H1 (cell line): ENCODE results near the gene KCNG3. TPM values are rescaled to one million over a fixed set of nuclear protein-coding genes. Genes with fewer than 3 reads are reported as not detected.

Experiments
- CTCF ChIA-PET: fragments of 300-600 bp; sonication (Branson Sonifier 250); formaldehyde crosslinking; loops from one replicate; lab custom pipeline; 2021; ENCODE audit not compliant: partially characterized antibody; lab: Charles Lee
- POLR2A ChIA-PET: fragments of 300-600 bp; sonication (Branson Sonifier 250); formaldehyde crosslinking; loops from one replicate; lab custom pipeline; 2021; ENCODE audit warnings: inconsistent platforms; ENCODE audit not compliant: partially characterized antibody; lab: Charles Lee
- DNase-seq, 2 experiments: peaks; one replicate each; pipeline versions ENCODE4 v3.0.0 to v3.0.0-alpha.2; 2010 to 2022; ENCODE audit warnings: low spot score in 2 of 2, low read depth in 1 of 2, mixed read lengths in 1 of 2
- FAIRE-seq: peaks from 2 replicates; lab custom pipeline; 2011; peaks lifted over from hg19 to GRCh38; lab: Jason Lieb, UNC
- H2AFZ ChIP-seq: 2 replicates; pipeline ENCODE4 v1.8.1; 2012; ENCODE audit warnings: low read length, inconsistent platforms
- H2AK5ac ChIP-seq: 2 replicates; pipeline ENCODE4 v1.6.1; 2013; ENCODE audit warnings: low read depth, low read length
- H2BK120ac ChIP-seq: replicated peaks from 2 replicates; pipeline ENCODE3; 2013; ENCODE audit warnings: low read depth, low read length, inconsistent platforms
- H2BK12ac ChIP-seq: 2 replicates; pipeline ENCODE4 v1.6.1; 2013; ENCODE audit warnings: low read depth, low read length
- H2BK15ac ChIP-seq: 2 replicates; pipeline ENCODE4 v1.6.1; 2013; ENCODE audit warnings: low read length
- H2BK20ac ChIP-seq: 2 replicates; pipeline ENCODE4 v1.6.1; 2013; ENCODE audit warnings: low read length
- H2BK5ac ChIP-seq: 2 replicates; pipeline ENCODE4 v1.6.1; 2013; ENCODE audit warnings: low read depth, low read length
- H3K14ac ChIP-seq: 2 replicates; pipeline ENCODE4 v1.6.1; 2013; ENCODE audit warnings: inconsistent platforms; ENCODE audit not compliant: insufficient read length
- H3K18ac ChIP-seq: 2 replicates; pipeline ENCODE4 v1.6.1; 2013; ENCODE audit warnings: low read length; ENCODE audit errors: extremely low read depth
- H3K23ac ChIP-seq: 2 replicates; pipeline ENCODE4 v1.6.1; 2013; ENCODE audit warnings: inconsistent platforms; ENCODE audit not compliant: insufficient read length
- H3K23me2 ChIP-seq: 2 replicates; pipeline ENCODE4 v1.6.1; 2013; ENCODE audit warnings: low read depth, low read length
- H3K27ac ChIP-seq: 2 replicates; pipeline ENCODE4 v1.6.1; 2011; ENCODE audit warnings: low read depth, low read length, inconsistent platforms
- H3K27me3 ChIP-seq, 4 experiments: replicated peaks in 1 of 4; 1 replicate in 1 of 4; 2 replicates in 3 of 4; pipeline versions ENCODE4 v1.6.1 to v1.8.1; 2011 to 2013; ENCODE audit warnings: low read length in 3 of 4, mild to moderate bottlenecking in 3 of 4, inconsistent platforms in 2 of 4, mixed read lengths in 2 of 4, moderate library complexity in 1 of 4; ENCODE audit not compliant: control insufficient read depth in 3 of 4, insufficient read depth in 3 of 4; ENCODE audit errors: extremely low read depth in 1 of 4
- H3K36me3 ChIP-seq, 4 experiments: 2 replicates each; pipeline versions ENCODE4 v1.6.1 to v1.8.1; 2011 to 2013; ENCODE audit warnings: mild to moderate bottlenecking in 4 of 4, low read length in 3 of 4, moderate library complexity in 2 of 4, control low read depth in 1 of 4, inconsistent platforms in 1 of 4; ENCODE audit not compliant: insufficient read depth in 4 of 4, control insufficient read depth in 2 of 4
- H3K4ac ChIP-seq: replicated peaks from 2 replicates; pipeline ENCODE3; 2013; ENCODE audit warnings: low read length, low read depth, mixed read lengths, inconsistent platforms; ENCODE audit not compliant: insufficient read length
- H3K4me1 ChIP-seq, 4 experiments: replicated peaks in 1 of 4; 1 replicate in 1 of 4; 2 replicates in 3 of 4; pipeline versions ENCODE4 v1.6.1 to v1.8.1; 2011 to 2013; ENCODE audit warnings: low read length in 3 of 4, inconsistent platforms in 2 of 4, mixed read lengths in 1 of 4; ENCODE audit not compliant: insufficient read depth in 4 of 4, control insufficient read depth in 3 of 4
- H3K4me2 ChIP-seq, 2 experiments: 2 replicates each; pipeline versions ENCODE4 v1.6.1 to v1.8.1; 2011 to 2013; ENCODE audit warnings: low read depth in 2 of 2, low read length in 2 of 2, control low read depth in 1 of 2, inconsistent platforms in 1 of 2, mild to moderate bottlenecking in 1 of 2; ENCODE audit not compliant: insufficient read depth in 1 of 2
- H3K4me3 ChIP-seq, 4 experiments: fragments of 200-600, 300-600 bp in 1 of 4; sonication (generic), shearing (Covaris generic), sonication (Bioruptor Twin) in 1 of 4; 2 replicates each; pipeline versions ENCODE4 v1.5.1 to v1.8.1; 2011 to 2016; ENCODE audit warnings: low read length in 4 of 4, low read depth in 3 of 4, control low read depth in 2 of 4, inconsistent platforms in 2 of 4, mild to moderate bottlenecking in 2 of 4, mixed read lengths in 1 of 4, moderate library complexity in 1 of 4; ENCODE audit not compliant: insufficient read depth in 2 of 4; ENCODE audit errors: extremely low read depth in 1 of 4
- H3K56ac ChIP-seq: replicated peaks from 2 replicates; pipeline ENCODE3; 2013; ENCODE audit warnings: low read depth, mild to moderate bottlenecking, mixed read lengths, low read length, inconsistent platforms; ENCODE audit not compliant: insufficient read length
- H3K79me1 ChIP-seq: 2 replicates; pipeline ENCODE4 v1.6.1; 2013; ENCODE audit warnings: low read depth, low read length, control low read depth
- H3K79me2 ChIP-seq, 2 experiments: 2 replicates each; pipeline versions ENCODE4 v1.6.1 to v1.8.1; 2012 to 2013; ENCODE audit warnings: low read length in 2 of 2, mild to moderate bottlenecking in 2 of 2, inconsistent platforms in 1 of 2; ENCODE audit not compliant: insufficient read depth in 2 of 2, control insufficient read depth in 1 of 2
- H3K9ac ChIP-seq, 4 experiments: replicated peaks in 1 of 4; 1 replicate in 1 of 4; 2 replicates in 3 of 4; pipeline versions ENCODE4 v1.6.1 to v1.8.1; 2011 to 2013; ENCODE audit warnings: low read depth in 3 of 4, low read length in 3 of 4, control low read depth in 2 of 4, mild to moderate bottlenecking in 2 of 4, moderate library complexity in 2 of 4, inconsistent platforms in 1 of 4; ENCODE audit errors: extremely low read depth in 1 of 4
- H3K9me3 ChIP-seq, 2 experiments: 2 replicates each; pipeline versions ENCODE4 v1.6.1 to v1.8.1; 2012 to 2013; ENCODE audit warnings: mild to moderate bottlenecking in 2 of 2, moderate library complexity in 2 of 2, control low read depth in 1 of 2, inconsistent platforms in 1 of 2, low read depth in 1 of 2, low read length in 1 of 2, mixed read lengths in 1 of 2; ENCODE audit not compliant: insufficient read depth in 2 of 2
- H4K20me1 ChIP-seq, 2 experiments: replicated peaks in 1 of 2; 2 replicates each; pipeline versions ENCODE3 to v1.8.1; 2011 to 2013; ENCODE audit warnings: inconsistent platforms in 2 of 2, low read length in 2 of 2, mild to moderate bottlenecking in 1 of 2; ENCODE audit not compliant: insufficient read depth in 2 of 2, control insufficient read depth in 1 of 2
- H4K5ac ChIP-seq: 2 replicates; pipeline ENCODE4 v1.6.1; 2013; ENCODE audit warnings: low read length, low read depth, mixed read lengths, inconsistent platforms; ENCODE audit not compliant: insufficient read length
- H4K8ac ChIP-seq: 2 replicates; pipeline ENCODE4 v1.8.0; 2013; ENCODE audit warnings: mild to moderate bottlenecking, moderate library complexity, low read length, inconsistent platforms; ENCODE audit not compliant: insufficient read depth; ENCODE audit errors: extremely low read depth
- H4K91ac ChIP-seq: replicated peaks from 2 replicates; pipeline ENCODE3; 2013; ENCODE audit warnings: low read length, mixed read lengths, inconsistent platforms; ENCODE audit not compliant: insufficient read length
- ATF3 ChIP-seq: IDR thresholded peaks from 2 replicates; pipeline ENCODE4 v1.6.1; 2011; ENCODE audit warnings: low read depth, mild to moderate bottlenecking, low read length; ENCODE audit not compliant: insufficient read depth
- CHD2 ChIP-seq: IDR thresholded peaks from 2 replicates; pipeline ENCODE4 v1.6.1; 2012; ENCODE audit warnings: low read length, improper control_type of control experiment
- FOSL1 ChIP-seq: IDR thresholded peaks from 2 replicates; pipeline ENCODE4 v1.6.1; 2011; ENCODE audit warnings: mild to moderate bottlenecking, low read depth, low read length, moderate library complexity; ENCODE audit not compliant: insufficient read depth
- JUND ChIP-seq: IDR thresholded peaks from 2 replicates; pipeline ENCODE4 v1.6.1; 2011; ENCODE audit warnings: mild to moderate bottlenecking, improper control_type of control experiment, low read length
- POLR2AphosphoS5 ChIP-seq: IDR thresholded peaks from 2 replicates; pipeline ENCODE4 v1.6.1; 2011; ENCODE audit warnings: low read depth, low read length
- WGBS, 2 experiments: shearing (Covaris generic) in 1 of 2; methylation state at CpG; one replicate each; pipeline versions ENCODE4 v1.1.6 to v1.1.7; 2013 to 2015; ENCODE audit warnings: low lambda C conversion rate in 2 of 2, mixed read lengths in 2 of 2, inconsistent platforms in 1 of 2, low coverage in 1 of 2, missing lambda C conversion rate in 1 of 2; ENCODE audit not compliant: insufficient replicate concordance in 2 of 2, insufficient coverage in 1 of 2, insufficient read length in 1 of 2; ENCODE audit errors: extremely low coverage in 1 of 2, missing lambda C conversion rate in 1 of 2; 5-methylcytosine and 5-hydroxymethylcytosine counted together
- polyA plus RNA-seq, 7 experiments: library from polyadenylated mRNA; depleted of rRNA in 3 of 7; stranded (reverse) in 5 of 7; unstranded in 2 of 7; fragments of >200 nt in 5 of 7; fragments of 200-250 nt in 2 of 7; gene quantifications; 1 replicate in 5 of 7; 2 replicates in 1 of 7; 4 replicates in 1 of 7; pipeline versions ENCODE4 v1.2.1 to v1.2.3, GENCODE V29; 2011 to 2013; ENCODE audit warnings: missing spikeins in 2 of 7, mixed read lengths in 2 of 7
- total RNA-seq: library from RNA; stranded (reverse); fragmentation: NEBNext Ultra II Directional; extraction: Animal tissue kit (Norgen Biotek cat#: 25700); gene quantifications from 2 replicates; pipeline ENCODE4 v1.2.1, GENCODE V29; 2021

KCNG3 gene
- total and polyA plus RNA-seq, 2 of the 8 experiments (the other 6 are each of a cell fraction or from before 2014, with no cell fraction given), result 8.1 to 21.3 TPM

DNA sequence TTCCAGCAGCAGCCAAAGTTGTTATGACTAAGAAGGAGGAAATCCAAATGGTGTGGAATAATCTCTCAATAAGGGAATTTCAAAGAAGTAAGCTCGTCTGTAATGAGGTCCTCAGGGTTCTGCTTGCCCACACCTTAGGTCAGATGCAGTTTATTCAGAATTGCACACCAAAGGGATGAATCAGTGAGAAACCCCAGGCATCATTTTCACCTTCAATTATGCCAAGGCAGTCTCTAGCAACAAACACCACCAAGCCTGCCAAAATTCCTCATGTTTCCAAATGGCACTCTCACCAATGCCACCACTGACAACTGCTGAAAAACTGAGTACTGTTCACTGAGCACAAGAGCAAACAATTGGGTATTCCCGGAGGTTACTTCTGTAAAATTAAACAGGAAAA lies 43.6 kb downstream of the KCNG3 start:
- H2BK120ac ChIP-seq, result no peak overlapping the region
- H4K5ac ChIP-seq, result no peak overlapping the region
- H3K4me3 ChIP-seq, result no peak overlapping the region
- H2BK5ac ChIP-seq, result no peak overlapping the region
- H4K20me1 ChIP-seq, result peaks cover 4% of the 10 kb centered on the region in 2 experiments
- no peak overlapping the region for H2AFZ ChIP-seq
- H3K27me3 ChIP-seq, result no peaks in the 10 kb centered on the region
- no peak overlapping the region for H3K4me2 ChIP-seq
- no peak for FAIRE-seq
- no peak for DNase-seq
- H3K14ac ChIP-seq, result no peak overlapping the region
- H2BK20ac ChIP-seq, result no peak overlapping the region
- no peak overlapping the region for H3K27ac ChIP-seq
- H4K91ac ChIP-seq, result no peak overlapping the region
- H3K56ac ChIP-seq, result no peak overlapping the region
- H2BK12ac ChIP-seq, result no peak overlapping the region
- H4K8ac ChIP-seq, result no peak overlapping the region
- H3K36me3 ChIP-seq, result peaks cover 0 to 5% (median 0%) of the 10 kb centered on the region in 4 experiments; a peak in 1 of 8 replicates
- no peak overlapping the region for H3K9ac ChIP-seq
- no peaks in the 10 kb centered on the region for H3K9me3 ChIP-seq
- ChIA-PET POLR2A (no interaction called here), CTCF (interaction anchor here (0.7 to 1.6 kb wide), 2 partner anchors 213 to 344 kb away, joined by 3 to 4 read pairs; no protein-coding TSS in a partner anchor)
- H3K23ac ChIP-seq, result no peak overlapping the region
- 0 out of 2 replicates have a peak, but pooled peaks cover 2% of the 10 kb centered on the region for H3K79me1 ChIP-seq
- no peaks in the 10 kb centered on the region for H3K23me2 ChIP-seq
- WGBS, 2 experiments, result 92% methylated on average over 2 of the region's 2 CpGs; no CpG with 5 or more reads in 1 of the 2 experiments
- peaks cover 0 to 3% (median 0%) of the 10 kb centered on the region in 4 experiments; a peak in 1 of 7 replicates for H3K4me1 ChIP-seq
- TF ChIP-seq POLR2AphosphoS5 (no peak), ATF3 (no peak), JUND (no peak), CHD2 (no peak), FOSL1 (no peak)
- peaks cover 4 to 72% of the 10 kb centered on the region in 2 experiments; a peak in 3 of 4 replicates for H3K79me2 ChIP-seq
- H3K4ac ChIP-seq, result no peak overlapping the region
- no peak overlapping the region for H3K18ac ChIP-seq
- H2BK15ac ChIP-seq, result no peak overlapping the region
- no peak overlapping the region for H2AK5ac ChIP-seq
